ENCODE data around the gene CATSPERD. TPM values are rescaled to one million over a fixed set of nuclear protein-coding genes. Genes with fewer than 3 reads are reported as not detected.

The CATSPERD gene
- total and polyA plus RNA-seq, 2 of the 4 experiments (the other 2 are of a cell fraction), result not detected

GRCh38 chr19:5718579-5719273 lies 1.7 kb upstream of the CATSPERD start (continued):
- no peak for TF ChIP-seq MXI1 (IDR thresholded peaks at IDR 0.05; ENCODE audit: borderline replicate concordance, low read depth, low read length)
- TF ChIP-seq POLR2A (IDR thresholded peaks at IDR 0.05; ENCODE audit: low read depth, low read length), result peak; percentile 96
- peak; percentile 72 for TF ChIP-seq MAZ (IDR thresholded peaks at IDR 0.05; ENCODE audit: borderline replicate concordance, low read depth, low read length)
- no peak for TF ChIP-seq ELK1 (IDR thresholded peaks at IDR 0.05; ENCODE audit: borderline replicate concordance, low read depth, low read length)
